Stomach (tissue), 9 donors: ENCODE results near the gene CENPQ. TPM values are rescaled to one million over a fixed set of nuclear protein-coding genes. Genes with fewer than 3 reads are reported as not detected.

Experiments used
- DNase-seq, 2 donors: peaks; one replicate each; pipeline versions ENCODE4 v3.0.0 to v3.0.0-alpha.2; 2013 to 2019
- H3K27ac ChIP-seq, 5 donors: fragments of 200-600 bp in 4 of 5; sonication (generic) in 4 of 5; one replicate each; pipeline ENCODE4 v1.5.1; 2013 to 2019; ENCODE audit warnings: mild to moderate bottlenecking in 1 of 5, moderate library complexity in 1 of 5
- H3K27me3 ChIP-seq, 3 donors: fragments of 200-600 bp; sonication (generic); one replicate each; pipeline ENCODE4 v1.5.1; 2017 to 2019; ENCODE audit warnings: mixed run types in 1 of 3
- H3K36me3 ChIP-seq, 4 donors: fragments of 200-600 bp; sonication (generic); 1 replicate in 3 of 4; 2 replicates in 1 of 4; pipeline ENCODE4 v1.5.1; 2016 to 2019
- H3K4me1 ChIP-seq, 4 donors: fragments of 200-600 bp; sonication (generic); one replicate each; pipeline ENCODE4 v1.5.1; 2016 to 2019
- H3K4me3 ChIP-seq, 4 donors: fragments of 200-600 bp; sonication (generic) in 3 of 4; one replicate each; pipeline ENCODE4 v1.5.1; 2016 to 2019; ENCODE audit warnings: mild to moderate bottlenecking in 1 of 4
- H3K9me3 ChIP-seq, 4 donors: fragments of 200-600 bp; sonication (generic); one replicate each; pipeline ENCODE4 v1.5.1; 2016 to 2019
- CTCF ChIP-seq, 7 experiments: fragments of 450-650 bp in 4 of 7; fragments of 200-600 bp in 3 of 7; sonication (generic) in 3 of 7; IDR thresholded peaks; one replicate each; pipeline ENCODE4 v1.5.1; 2016 to 2019; ENCODE audit warnings: antibody characterized with exemption in 7 of 7, control low read depth in 2 of 7, mild to moderate bottlenecking in 1 of 7
- EP300 ChIP-seq: sonication (generic); formaldehyde crosslinking; IDR thresholded peaks from one replicate; pipeline ENCODE4 v1.6.1; 2017; ENCODE audit warnings: antibody characterized with exemption
- POLR2A ChIP-seq, 4 donors: fragments of 450-650 bp; IDR thresholded peaks; one replicate each; pipeline ENCODE4 v1.6.1; 2016; ENCODE audit warnings: antibody characterized with exemption in 4 of 4, control low read depth in 2 of 4, mild to moderate bottlenecking in 1 of 4, moderate library complexity in 1 of 4
- POLR2AphosphoS5 ChIP-seq, 3 donors: sonication (generic); formaldehyde crosslinking; IDR thresholded peaks; one replicate each; pipeline ENCODE4 v1.6.1; 2016; ENCODE audit warnings: antibody characterized with exemption in 3 of 3
- WGBS, 5 donors: extraction: QIAGEN DNeasy Blood & Tissue Kit in 3 of 5; methylation state at CpG; one replicate each; pipeline versions ENCODE4 v1.1.5 to v1.1.7; 2013 to 2018; 5-methylcytosine and 5-hydroxymethylcytosine counted together
- intact Hi-C: fragments of 100-400 bp; cut with DNase I; formaldehyde crosslinking; loops from one replicate; pipeline ENCODE4 v1.15.1; 2023; ENCODE audit warnings: low total_unique reads
- polyA plus RNA-seq, 3 donors: library from polyadenylated mRNA; stranded (reverse); fragments of 200-250 nt; gene quantifications; one replicate each; pipeline ENCODE4 v1.2.3, GENCODE V29; 2013
- total RNA-seq, 5 donors: library from RNA; depleted of rRNA; stranded (reverse); fragments of >200 nt; gene quantifications; one replicate each; pipeline versions ENCODE4 v1.1.0 to v1.2.3, GENCODE V29; 2014 to 2016
- donor health status: healthy with polysubstance abuse.
- donor health status: Bipolar disorder and iron deficiency.
- donor health status: healthy.

CENPQ gene
- total and polyA plus RNA-seq, 8 donors: 0.43 to 18.3 (median 4.6) TPM; not detected in 1

GRCh38 chr6:49528571-49528970 lies 65.4 kb downstream of the CENPQ start:
- peaks cover 0 to 2% (median under 1%) of the 10 kb centered on the region in 4 donors for H3K4me1 ChIP-seq
- WGBS, 5 donors: 53 to 69% (median 61%) methylated on average over 3 of the region's 3 CpGs

GRCh38 chr6:49530141-49530776 lies 67.1 kb downstream of the CENPQ start:
- no peak for DNase-seq
- Histone ChIP-seq H3K9me3 (no peaks in the 10 kb centered on the region), H3K27me3 (peaks cover 0 to 3% (median 0%) of the 10 kb centered on the region in 3 donors), H3K4me3 (no peak overlapping the region), H3K36me3 (no peaks in the 10 kb centered on the region), H3K27ac (no peak overlapping the region), H3K4me1 (no peaks in the 10 kb centered on the region)
- intact Hi-C loops: no loop called here
- 76 to 82% (median 79%) methylated on average over 2 of the region's 2 CpGs for WGBS, 5 donors
- TF ChIP-seq CTCF (IDR thresholded peaks at IDR 0.05): no peak
- no peak for TF ChIP-seq EP300
- TF ChIP-seq POLR2AphosphoS5 (IDR thresholded peaks at IDR 0.05): no peak
- TF ChIP-seq POLR2A (IDR thresholded peaks at IDR 0.05): no peak

More at GRCh38 chr6:49528571-49528970, 65.4 kb downstream of the CENPQ start:
- TF ChIP-seq EP300 (no peak), POLR2A (IDR thresholded peaks at IDR 0.05) (no peak), CTCF (IDR thresholded peaks at IDR 0.05) (no peak), POLR2AphosphoS5 (IDR thresholded peaks at IDR 0.05) (no peak)
- no peaks in the 10 kb centered on the region for H3K9me3 ChIP-seq
- intact Hi-C loops: loop anchor here (10.0 kb wide), 2 partner anchors 76 to 316 kb away; no protein-coding TSS in a partner anchor
- no peaks in the 10 kb centered on the region for H3K36me3 ChIP-seq
- no peak for DNase-seq
- no peak overlapping the region for H3K4me3 ChIP-seq
- no peak overlapping the region for H3K27ac ChIP-seq
- H3K27me3 ChIP-seq: no peaks in the 10 kb centered on the region

- TF ChIP-seq POLR2AphosphoS5 (IDR thresholded peaks at IDR 0.05) (no peak), POLR2A (IDR thresholded peaks at IDR 0.05) (no peak), CTCF (IDR thresholded peaks at IDR 0.05) (peak in 5 of 7 experiments; percentile 29 to 81 (median 55)), EP300 (no peak)
- H3K36me3 ChIP-seq: no peaks in the 10 kb centered on the region
- intact Hi-C loops: no loop called here
- H3K9me3 ChIP-seq: no peaks in the 10 kb centered on the region
- H3K27ac ChIP-seq: no peak overlapping the region
- H3K27me3 ChIP-seq: peaks cover 0 to 3% (median 0%) of the 10 kb centered on the region in 3 donors
- no peaks in the 10 kb centered on the region for H3K4me1 ChIP-seq
- no peak overlapping the region for H3K4me3 ChIP-seq
- peak in 1 of 2 donors; percentile 67 for DNase-seq
- 3 to 6% (median 6%) methylated on average over 3 of the region's 3 CpGs for WGBS, 5 donors
These were observed 68.8 kb downstream of the CENPQ start for GRCh38 chr6:49531774-49532569.

GRCh38 chr6:49535795-49536194 lies 72.6 kb downstream of the CENPQ start:
- Histone ChIP-seq H3K4me1 (no peaks in the 10 kb centered on the region), H3K4me3 (no peak overlapping the region), H3K27ac (no peak overlapping the region), H3K9me3 (no peaks in the 10 kb centered on the region), H3K36me3 (no peaks in the 10 kb centered on the region), H3K27me3 (peaks cover 0 to 3% (median 0%) of the 10 kb centered on the region in 3 donors)
- TF ChIP-seq CTCF (IDR thresholded peaks at IDR 0.05) (no peak), POLR2AphosphoS5 (IDR thresholded peaks at IDR 0.05) (no peak), EP300 (no peak), POLR2A (IDR thresholded peaks at IDR 0.05) (no peak)
- intact Hi-C loops: no loop called here
- DNase-seq: no peak
- WGBS, 5 donors: 32 to 48% (median 44%) methylated on average over 5 of the region's 5 CpGs
